H1 (cell line): ENCODE data around the gene PRICKLE3. TPM values are rescaled to one million over a fixed set of nuclear protein-coding genes. Genes with fewer than 3 reads are reported as not detected.
"Not testable (repeated sequence)": the region's sequence is repeated elsewhere in the genome, so short reads cannot be mapped to it uniquely, and the experiment has no call there.

Experiments used
- CTCF ChIA-PET: fragments of 300-600 bp; sonication (Branson Sonifier 250); formaldehyde crosslinking; loops from one replicate; lab custom pipeline; 2021; ENCODE audit not compliant: partially characterized antibody; lab: Charles Lee
- POLR2A ChIA-PET: fragments of 300-600 bp; sonication (Branson Sonifier 250); formaldehyde crosslinking; loops from one replicate; lab custom pipeline; 2021; ENCODE audit warnings: inconsistent platforms; ENCODE audit not compliant: partially characterized antibody; lab: Charles Lee
- DNase-seq, 2 experiments: peaks; one replicate each; pipeline versions ENCODE4 v3.0.0 to v3.0.0-alpha.2; 2010 to 2022; ENCODE audit warnings: low spot score in 2 of 2, low read depth in 1 of 2, mixed read lengths in 1 of 2
- FAIRE-seq: peaks from 2 replicates; lab custom pipeline; 2011; peaks lifted over from hg19 to GRCh38; lab: Jason Lieb, UNC
- H2AFZ ChIP-seq: 2 replicates; pipeline ENCODE4 v1.8.1; 2012; ENCODE audit warnings: low read length, inconsistent platforms
- H2AK5ac ChIP-seq: 2 replicates; pipeline ENCODE4 v1.6.1; 2013; ENCODE audit warnings: low read depth, low read length
- H2BK120ac ChIP-seq: replicated peaks from 2 replicates; pipeline ENCODE3; 2013; ENCODE audit warnings: low read depth, low read length, inconsistent platforms
- H2BK12ac ChIP-seq: 2 replicates; pipeline ENCODE4 v1.6.1; 2013; ENCODE audit warnings: low read depth, low read length
- H2BK15ac ChIP-seq: 2 replicates; pipeline ENCODE4 v1.6.1; 2013; ENCODE audit warnings: low read length
- H2BK20ac ChIP-seq: 2 replicates; pipeline ENCODE4 v1.6.1; 2013; ENCODE audit warnings: low read length
- H2BK5ac ChIP-seq: 2 replicates; pipeline ENCODE4 v1.6.1; 2013; ENCODE audit warnings: low read depth, low read length
- H3K14ac ChIP-seq: 2 replicates; pipeline ENCODE4 v1.6.1; 2013; ENCODE audit warnings: inconsistent platforms; ENCODE audit not compliant: insufficient read length
- H3K18ac ChIP-seq: 2 replicates; pipeline ENCODE4 v1.6.1; 2013; ENCODE audit warnings: low read length; ENCODE audit errors: extremely low read depth
- H3K23ac ChIP-seq: 2 replicates; pipeline ENCODE4 v1.6.1; 2013; ENCODE audit warnings: inconsistent platforms; ENCODE audit not compliant: insufficient read length
- H3K23me2 ChIP-seq: 2 replicates; pipeline ENCODE4 v1.6.1; 2013; ENCODE audit warnings: low read depth, low read length
- H3K27ac ChIP-seq: 2 replicates; pipeline ENCODE4 v1.6.1; 2011; ENCODE audit warnings: low read depth, low read length, inconsistent platforms
- H3K27me3 ChIP-seq, 4 experiments: replicated peaks in 1 of 4; 1 replicate in 1 of 4; 2 replicates in 3 of 4; pipeline versions ENCODE4 v1.6.1 to v1.8.1; 2011 to 2013; ENCODE audit warnings: low read length in 3 of 4, mild to moderate bottlenecking in 3 of 4, inconsistent platforms in 2 of 4, mixed read lengths in 2 of 4, moderate library complexity in 1 of 4; ENCODE audit not compliant: control insufficient read depth in 3 of 4, insufficient read depth in 3 of 4; ENCODE audit errors: extremely low read depth in 1 of 4
- H3K36me3 ChIP-seq, 4 experiments: 2 replicates each; pipeline versions ENCODE4 v1.6.1 to v1.8.1; 2011 to 2013; ENCODE audit warnings: mild to moderate bottlenecking in 4 of 4, low read length in 3 of 4, moderate library complexity in 2 of 4, control low read depth in 1 of 4, inconsistent platforms in 1 of 4; ENCODE audit not compliant: insufficient read depth in 4 of 4, control insufficient read depth in 2 of 4
- H3K4ac ChIP-seq: replicated peaks from 2 replicates; pipeline ENCODE3; 2013; ENCODE audit warnings: low read length, low read depth, mixed read lengths, inconsistent platforms; ENCODE audit not compliant: insufficient read length
- H3K4me1 ChIP-seq, 4 experiments: replicated peaks in 1 of 4; 1 replicate in 1 of 4; 2 replicates in 3 of 4; pipeline versions ENCODE4 v1.6.1 to v1.8.1; 2011 to 2013; ENCODE audit warnings: low read length in 3 of 4, inconsistent platforms in 2 of 4, mixed read lengths in 1 of 4; ENCODE audit not compliant: insufficient read depth in 4 of 4, control insufficient read depth in 3 of 4
- H3K4me2 ChIP-seq, 2 experiments: 2 replicates each; pipeline versions ENCODE4 v1.6.1 to v1.8.1; 2011 to 2013; ENCODE audit warnings: low read depth in 2 of 2, low read length in 2 of 2, control low read depth in 1 of 2, inconsistent platforms in 1 of 2, mild to moderate bottlenecking in 1 of 2; ENCODE audit not compliant: insufficient read depth in 1 of 2
- H3K4me3 ChIP-seq, 4 experiments: fragments of 200-600, 300-600 bp in 1 of 4; sonication (generic), shearing (Covaris generic), sonication (Bioruptor Twin) in 1 of 4; 2 replicates each; pipeline versions ENCODE4 v1.5.1 to v1.8.1; 2011 to 2016; ENCODE audit warnings: low read length in 4 of 4, low read depth in 3 of 4, control low read depth in 2 of 4, inconsistent platforms in 2 of 4, mild to moderate bottlenecking in 2 of 4, mixed read lengths in 1 of 4, moderate library complexity in 1 of 4; ENCODE audit not compliant: insufficient read depth in 2 of 4; ENCODE audit errors: extremely low read depth in 1 of 4
- H3K56ac ChIP-seq: replicated peaks from 2 replicates; pipeline ENCODE3; 2013; ENCODE audit warnings: low read depth, mild to moderate bottlenecking, mixed read lengths, low read length, inconsistent platforms; ENCODE audit not compliant: insufficient read length
- H3K79me1 ChIP-seq: 2 replicates; pipeline ENCODE4 v1.6.1; 2013; ENCODE audit warnings: low read depth, low read length, control low read depth
- H3K79me2 ChIP-seq, 2 experiments: 2 replicates each; pipeline versions ENCODE4 v1.6.1 to v1.8.1; 2012 to 2013; ENCODE audit warnings: low read length in 2 of 2, mild to moderate bottlenecking in 2 of 2, inconsistent platforms in 1 of 2; ENCODE audit not compliant: insufficient read depth in 2 of 2, control insufficient read depth in 1 of 2
- H3K9ac ChIP-seq, 4 experiments: replicated peaks in 1 of 4; 1 replicate in 1 of 4; 2 replicates in 3 of 4; pipeline versions ENCODE4 v1.6.1 to v1.8.1; 2011 to 2013; ENCODE audit warnings: low read depth in 3 of 4, low read length in 3 of 4, control low read depth in 2 of 4, mild to moderate bottlenecking in 2 of 4, moderate library complexity in 2 of 4, inconsistent platforms in 1 of 4; ENCODE audit errors: extremely low read depth in 1 of 4
- H3K9me3 ChIP-seq, 2 experiments: 2 replicates each; pipeline versions ENCODE4 v1.6.1 to v1.8.1; 2012 to 2013; ENCODE audit warnings: mild to moderate bottlenecking in 2 of 2, moderate library complexity in 2 of 2, control low read depth in 1 of 2, inconsistent platforms in 1 of 2, low read depth in 1 of 2, low read length in 1 of 2, mixed read lengths in 1 of 2; ENCODE audit not compliant: insufficient read depth in 2 of 2
- H4K20me1 ChIP-seq, 2 experiments: replicated peaks in 1 of 2; 2 replicates each; pipeline versions ENCODE3 to v1.8.1; 2011 to 2013; ENCODE audit warnings: inconsistent platforms in 2 of 2, low read length in 2 of 2, mild to moderate bottlenecking in 1 of 2; ENCODE audit not compliant: insufficient read depth in 2 of 2, control insufficient read depth in 1 of 2
- H4K5ac ChIP-seq: 2 replicates; pipeline ENCODE4 v1.6.1; 2013; ENCODE audit warnings: low read length, low read depth, mixed read lengths, inconsistent platforms; ENCODE audit not compliant: insufficient read length
- H4K8ac ChIP-seq: 2 replicates; pipeline ENCODE4 v1.8.0; 2013; ENCODE audit warnings: mild to moderate bottlenecking, moderate library complexity, low read length, inconsistent platforms; ENCODE audit not compliant: insufficient read depth; ENCODE audit errors: extremely low read depth
- H4K91ac ChIP-seq: replicated peaks from 2 replicates; pipeline ENCODE3; 2013; ENCODE audit warnings: low read length, mixed read lengths, inconsistent platforms; ENCODE audit not compliant: insufficient read length
- CTCF ChIP-seq, 3 experiments: IDR thresholded peaks; 1 replicate in 2 of 3; 2 replicates in 1 of 3; pipeline versions ENCODE4 v1.5.1 to v1.6.1; 2011; ENCODE audit warnings: low read length in 3 of 3, mild to moderate bottlenecking in 3 of 3, inconsistent platforms in 2 of 3, low read depth in 1 of 3, moderate library complexity in 1 of 3; ENCODE audit not compliant: insufficient read depth in 1 of 3; ENCODE audit errors: control extremely low read depth in 1 of 3
- RAD21 ChIP-seq, 2 experiments: IDR thresholded peaks in 1 of 2; conservative IDR thresholded peaks in 1 of 2; 2 replicates each; pipeline ENCODE4 v1.6.1; 2011; ENCODE audit warnings: low read depth in 2 of 2, low read length in 2 of 2, improper control_type of control experiment in 1 of 2, inconsistent platforms in 1 of 2, mild to moderate bottlenecking in 1 of 2, moderate library complexity in 1 of 2
- WGBS, 2 experiments: shearing (Covaris generic) in 1 of 2; methylation state at CpG; one replicate each; pipeline versions ENCODE4 v1.1.6 to v1.1.7; 2013 to 2015; ENCODE audit warnings: low lambda C conversion rate in 2 of 2, mixed read lengths in 2 of 2, inconsistent platforms in 1 of 2, low coverage in 1 of 2, missing lambda C conversion rate in 1 of 2; ENCODE audit not compliant: insufficient replicate concordance in 2 of 2, insufficient coverage in 1 of 2, insufficient read length in 1 of 2; ENCODE audit errors: extremely low coverage in 1 of 2, missing lambda C conversion rate in 1 of 2; 5-methylcytosine and 5-hydroxymethylcytosine counted together
- polyA plus RNA-seq, 7 experiments: library from polyadenylated mRNA; depleted of rRNA in 3 of 7; stranded (reverse) in 5 of 7; unstranded in 2 of 7; fragments of >200 nt in 5 of 7; fragments of 200-250 nt in 2 of 7; gene quantifications; 1 replicate in 5 of 7; 2 replicates in 1 of 7; 4 replicates in 1 of 7; pipeline versions ENCODE4 v1.2.1 to v1.2.3, GENCODE V29; 2011 to 2013; ENCODE audit warnings: missing spikeins in 2 of 7, mixed read lengths in 2 of 7
- total RNA-seq: library from RNA; stranded (reverse); fragmentation: NEBNext Ultra II Directional; extraction: Animal tissue kit (Norgen Biotek cat#: 25700); gene quantifications from 2 replicates; pipeline ENCODE4 v1.2.1, GENCODE V29; 2021

The PRICKLE3 gene
- total and polyA plus RNA-seq, 2 of the 8 experiments (the other 6 are each of a cell fraction or from before 2014, with no cell fraction given): 9.1 to 10.6 TPM

DNA sequence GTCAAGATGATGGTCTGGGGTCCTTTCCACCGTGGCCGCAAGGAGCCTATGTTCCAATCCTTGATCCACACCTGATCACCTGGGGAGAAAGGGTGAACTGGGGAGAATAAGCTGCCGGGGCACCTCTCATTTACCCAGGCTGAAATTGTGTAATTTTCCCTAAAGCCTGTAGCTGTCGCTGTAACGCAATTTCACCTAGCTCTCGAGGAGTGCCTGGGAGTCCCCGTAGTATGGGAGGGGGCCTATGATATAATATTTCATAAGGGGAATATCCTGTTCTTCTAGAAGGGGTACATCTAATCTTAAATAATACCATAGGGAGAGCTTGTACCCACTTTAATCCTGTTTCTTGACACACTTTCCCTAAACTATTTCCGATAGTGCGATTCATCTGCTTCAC, 43.9 kb downstream of the PRICKLE3 start:
- DNase-seq, H3K36me3 ChIP-seq, H3K4me2 ChIP-seq, H3K4me3 ChIP-seq, H2BK20ac ChIP-seq, H2BK12ac ChIP-seq, H2AFZ ChIP-seq, H2BK15ac ChIP-seq, H3K27ac ChIP-seq, H3K27me3 ChIP-seq, H4K5ac ChIP-seq, H3K9me3 ChIP-seq, H3K18ac ChIP-seq, H2BK5ac ChIP-seq, H3K79me2 ChIP-seq, H4K91ac ChIP-seq, H3K79me1 ChIP-seq, H2BK120ac ChIP-seq, H3K4me1 ChIP-seq, H3K56ac ChIP-seq, H2AK5ac ChIP-seq, H4K20me1 ChIP-seq, H3K9ac ChIP-seq, H3K14ac ChIP-seq, H4K8ac ChIP-seq, H3K4ac ChIP-seq, H3K23me2 ChIP-seq, H3K23ac ChIP-seq: not testable (repeated sequence)
- FAIRE-seq: peak; percentile 92
- CTCF ChIA-PET: interaction anchor here (0.6 to 3.8 kb wide), 20 partner anchors 9 to 676 kb away, joined by 3 to 22 read pairs (median 4); partner anchors contain the start of gene GPKOW
- POLR2A ChIA-PET: interaction anchor here (0.6 kb wide), 1 partner anchor 22 kb away, joined by 3 read pairs; no protein-coding TSS in a partner anchor
- WGBS, 2 experiments: 59% methylated on average over 6 of the region's 9 CpGs; no CpG with 5 or more reads in 1 of the 2 experiments
- TF ChIP-seq RAD21 (IDR thresholded peaks at IDR 0.05 in 1 of 2, conservative IDR thresholded peaks at IDR 0.05 in 1 of 2; ENCODE audit: low read depth in 2 of 2, low read length in 2 of 2) (peak; percentile 38 to 55; a peak in 3 of 4 replicates), CTCF (IDR thresholded peaks at IDR 0.05; ENCODE audit: control extremely low read depth in 1 of 3, insufficient read depth in 1 of 3, low read depth in 1 of 3, low read length in 3 of 3) (peak; percentile 32 to 52 (median 48))
